NB4 (cell line): Measurements from ENCODE around the gene TBC1D1.

Experiments
- DNase-seq: peaks from one replicate; pipeline ENCODE4 v3.0.0; 2010; ENCODE audit warnings: low read depth
- H3K4me3 ChIP-seq: one replicate; pipeline ENCODE4 v1.5.1; 2011; ENCODE audit warnings: mild to moderate bottlenecking, low read depth, low read length, moderate library complexity
- CTCF ChIP-seq: IDR thresholded peaks from one replicate; pipeline ENCODE4 v1.5.1; 2012; ENCODE audit warnings: low read depth, low read length
- MYC ChIP-seq: IDR thresholded peaks from 2 replicates; pipeline ENCODE4 v1.6.1; 2011; ENCODE audit warnings: low read depth, low read length
- POLR2A ChIP-seq: IDR thresholded peaks from 2 replicates; pipeline ENCODE4 v1.6.1; 2011; ENCODE audit warnings: mild to moderate bottlenecking; ENCODE audit not compliant: insufficient read length; ENCODE audit errors: extremely low read depth
- TF ChIP-seq, protein P1 (sequence below): IDR thresholded peaks from 2 replicates; pipeline ENCODE4 v1.6.1; 2011; ENCODE audit warnings: low read depth, low read length

Gene TBC1D1

DNA sequence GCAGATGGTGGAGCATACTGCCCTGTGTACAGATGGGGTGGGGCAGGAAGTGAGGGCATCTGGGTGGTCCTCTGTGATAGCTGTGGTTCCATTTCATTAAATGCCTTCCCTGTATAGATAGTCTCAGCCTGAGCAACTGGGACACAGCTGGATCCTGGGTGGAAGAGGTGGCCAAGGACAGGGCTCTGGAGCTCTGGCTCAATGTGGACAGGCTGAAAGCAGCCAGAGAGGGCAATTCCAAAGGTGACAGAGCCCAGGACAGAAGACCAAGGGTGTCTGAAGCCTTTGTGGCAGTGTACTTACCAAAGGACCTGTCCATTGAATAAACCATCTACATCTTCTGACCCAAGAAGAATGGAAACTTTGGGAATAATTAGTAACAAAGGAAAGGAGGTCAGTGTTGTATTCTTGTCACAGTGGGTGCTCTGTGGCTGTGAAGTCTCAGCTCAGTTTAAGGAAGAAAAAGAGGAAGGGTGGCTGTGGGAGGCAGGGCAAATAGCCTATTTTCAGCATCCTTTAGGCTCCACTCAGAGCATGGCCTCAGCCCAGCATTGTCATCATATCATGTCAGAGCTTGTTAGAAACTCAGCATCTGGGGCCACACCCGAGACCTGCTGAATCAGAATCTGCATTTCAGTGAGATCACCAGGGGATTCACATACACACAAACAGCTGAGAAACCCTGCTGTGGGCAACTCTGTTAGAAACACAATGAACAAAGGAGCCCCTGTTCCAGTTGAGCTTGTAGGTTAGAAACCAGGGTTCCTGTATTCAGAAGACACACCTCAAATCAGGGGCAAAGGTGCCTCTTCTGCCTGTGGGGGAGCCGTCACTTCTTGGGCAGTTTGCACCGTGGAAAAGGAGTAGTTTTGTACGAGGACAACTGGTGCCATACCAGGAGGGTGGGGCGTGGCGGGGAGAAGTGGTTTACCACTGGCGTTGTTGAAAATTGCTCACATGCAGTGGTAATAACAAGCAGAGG lies 237.9 kb downstream of the TBC1D1 start:
- no peak for DNase-seq
- TF ChIP-seq POLR2A (no peak), MYC (no peak), CTCF (no peak)
- TF ChIP-seq, protein P1, sequence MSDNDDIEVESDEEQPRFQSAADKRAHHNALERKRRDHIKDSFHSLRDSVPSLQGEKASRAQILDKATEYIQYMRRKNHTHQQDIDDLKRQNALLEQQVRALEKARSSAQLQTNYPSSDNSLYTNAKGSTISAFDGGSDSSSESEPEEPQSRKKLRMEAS, result no peak
- H3K4me3 ChIP-seq, result no peak overlapping the region

DNA sequence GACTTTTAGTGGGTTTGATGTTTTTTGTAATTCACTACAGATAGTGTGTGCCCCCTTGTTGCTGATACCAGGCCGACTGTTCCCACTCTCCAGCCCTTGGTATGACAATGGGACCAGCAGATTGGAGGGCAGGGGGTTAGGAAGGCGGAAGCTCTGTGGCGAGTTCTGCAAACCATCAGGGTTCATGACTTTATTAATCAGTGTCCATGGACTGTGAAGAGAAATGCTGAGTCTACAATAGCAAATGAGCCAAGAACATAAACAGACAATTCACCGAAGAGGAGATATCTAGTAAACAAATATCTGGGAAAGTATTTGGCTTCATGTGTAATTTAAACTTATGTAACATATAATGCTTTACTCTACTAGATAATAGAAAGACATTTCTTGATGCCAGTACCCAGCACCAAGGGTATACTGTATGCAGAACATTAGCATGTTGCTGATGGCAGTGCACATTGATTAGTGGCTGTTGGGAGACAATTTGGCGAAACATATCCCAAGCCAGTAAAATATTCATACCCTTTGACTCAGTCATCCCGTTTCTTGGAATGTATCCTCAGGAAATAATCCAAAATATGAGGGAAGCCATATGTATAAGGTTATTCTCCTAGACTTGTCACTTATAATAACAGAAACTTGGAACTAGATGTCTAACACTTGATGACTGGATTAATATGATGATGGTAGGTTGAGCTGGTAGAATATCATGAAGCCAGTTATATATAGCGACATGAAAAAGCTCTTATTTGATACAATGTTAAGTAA lies 238.8 kb downstream of the TBC1D1 start:
- H3K4me3 ChIP-seq, result no peak overlapping the region
- DNase-seq, result no peak
- TF ChIP-seq MYC (no peak), POLR2A (no peak), CTCF (no peak)
- TF ChIP-seq, protein P1, result no peak

DNA sequence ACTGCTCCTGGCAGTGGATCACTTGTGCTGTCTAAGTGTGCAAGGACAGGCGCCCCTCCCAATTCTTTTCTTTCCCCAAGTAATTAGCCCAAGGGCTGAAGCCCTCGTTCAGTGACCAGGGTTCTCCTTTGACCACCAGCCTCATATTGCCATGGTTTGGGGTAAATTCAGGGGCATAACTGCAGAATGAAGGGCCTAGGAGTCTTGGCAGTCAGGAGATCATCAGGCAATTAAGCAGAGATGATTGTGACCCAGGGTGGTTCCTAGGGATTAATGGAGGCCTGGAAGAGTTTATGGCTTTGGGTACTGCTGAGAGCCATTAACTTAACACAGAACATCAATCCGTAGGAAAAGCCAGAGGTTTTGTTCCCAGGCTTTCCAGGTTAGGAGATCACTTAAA lies 240.0 kb downstream of the TBC1D1 start:
- DNase-seq, result no peak

DNA sequence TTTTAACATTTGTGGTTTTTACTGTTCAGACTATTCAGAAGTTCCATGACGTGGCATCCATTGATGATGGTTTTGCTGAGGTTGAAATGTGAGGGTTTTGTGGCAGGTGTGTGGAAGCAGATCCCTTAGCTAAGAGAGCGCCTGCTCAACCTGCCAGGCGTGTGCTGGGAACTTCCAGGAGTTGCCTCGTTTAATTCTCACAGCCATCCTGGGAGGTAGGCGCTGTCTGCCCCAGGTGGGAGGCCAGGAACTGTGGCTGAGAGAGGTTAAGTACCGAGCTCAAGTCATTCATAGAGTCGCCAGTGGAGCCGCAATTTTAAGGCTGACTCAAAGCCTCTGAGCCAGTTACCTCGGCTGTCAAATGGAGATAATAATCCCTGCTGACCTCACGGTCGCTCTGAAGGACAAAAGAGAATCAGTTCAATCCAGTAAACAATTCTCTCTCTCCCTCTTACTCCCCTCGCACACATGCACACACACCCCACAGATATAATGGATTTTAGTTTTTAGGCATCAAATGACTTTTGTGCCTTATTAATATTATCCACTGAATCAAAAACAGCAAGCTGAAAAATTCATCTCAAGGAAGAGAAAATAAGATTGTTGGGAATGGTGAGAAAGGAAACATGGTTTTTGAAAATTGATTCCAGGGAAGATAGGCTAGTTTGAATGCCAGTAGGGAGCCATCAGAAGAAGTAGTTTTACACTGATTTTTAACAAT lies 240.6 kb downstream of the TBC1D1 start:
- TF ChIP-seq CTCF (no peak), MYC (no peak), POLR2A (no peak)
- TF ChIP-seq, protein P1, result no peak
- no peak for DNase-seq
- no peak overlapping the region for H3K4me3 ChIP-seq

More for the DNA sequence above, 240.0 kb downstream of the TBC1D1 start:
- TF ChIP-seq, protein P1, result no peak
- TF ChIP-seq MYC, result no peak
- no peak for TF ChIP-seq POLR2A
- TF ChIP-seq CTCF, result no peak
- H3K4me3 ChIP-seq, result no peak overlapping the region

DNA sequence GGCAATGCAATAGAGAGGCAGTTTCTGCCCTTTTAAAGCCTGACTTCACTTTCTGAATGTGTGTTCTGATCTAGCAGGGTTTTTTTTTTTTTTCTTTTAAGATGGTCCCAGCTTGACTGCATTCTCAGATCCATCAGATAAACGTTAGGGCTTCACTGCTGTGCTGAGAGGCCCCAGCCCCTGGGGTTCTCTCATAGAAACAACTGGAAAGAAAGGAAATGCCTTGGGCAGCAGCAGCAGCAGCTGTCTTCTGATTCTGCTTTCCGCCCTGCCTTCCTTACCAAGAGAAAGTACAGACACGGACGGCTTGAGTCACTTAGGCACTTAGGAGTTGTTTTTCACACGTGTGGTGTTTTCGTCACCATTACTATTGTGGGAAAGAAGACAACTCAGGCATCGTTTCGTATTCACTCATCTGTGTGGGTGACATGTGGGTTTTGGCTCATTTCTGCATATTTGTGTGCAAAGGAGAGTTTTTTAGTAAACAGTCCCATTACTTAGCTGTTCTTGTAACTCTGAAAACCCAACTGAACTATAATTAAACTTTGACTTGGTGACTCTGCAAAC lies 241.3 kb downstream of the TBC1D1 start:
- DNase-seq, result no peak
- no peak overlapping the region for H3K4me3 ChIP-seq
- TF ChIP-seq, protein P1, result no peak
- no peak for TF ChIP-seq POLR2A
- no peak for TF ChIP-seq CTCF
- no peak for TF ChIP-seq MYC
